HL-60 (cell line): ENCODE results near the gene RTTN.

ENCODE experiments used
- CTCF ChIP-seq: IDR thresholded peaks from one replicate; pipeline ENCODE4 v1.5.1; 2011; ENCODE audit warnings: low read length, control low read depth, inconsistent platforms; ENCODE audit not compliant: insufficient read depth
- GABPA ChIP-seq: IDR thresholded peaks from 2 replicates; pipeline ENCODE4 v1.6.1; 2012; ENCODE audit warnings: low read depth
- POLR2AphosphoS5 ChIP-seq: IDR thresholded peaks from 2 replicates; pipeline ENCODE4 v1.6.1; 2012; ENCODE audit warnings: low read depth
- REST ChIP-seq: IDR thresholded peaks from 2 replicates; pipeline ENCODE4 v1.6.1; 2012; ENCODE audit warnings: low read depth; ENCODE audit not compliant: insufficient replicate concordance
- SPI1 ChIP-seq: IDR thresholded peaks from 2 replicates; pipeline ENCODE4 v1.6.1; 2012; ENCODE audit warnings: low read depth, mild to moderate bottlenecking, borderline replicate concordance

- TF ChIP-seq CTCF (no peak), GABPA (no peak), POLR2AphosphoS5 (no peak), REST (no peak), SPI1 (no peak)
Measured at GRCh38 chr18:69981948-69982347, 223.5 kb downstream of the RTTN start.
